ENCODE results near the gene COL6A1.

DNA sequence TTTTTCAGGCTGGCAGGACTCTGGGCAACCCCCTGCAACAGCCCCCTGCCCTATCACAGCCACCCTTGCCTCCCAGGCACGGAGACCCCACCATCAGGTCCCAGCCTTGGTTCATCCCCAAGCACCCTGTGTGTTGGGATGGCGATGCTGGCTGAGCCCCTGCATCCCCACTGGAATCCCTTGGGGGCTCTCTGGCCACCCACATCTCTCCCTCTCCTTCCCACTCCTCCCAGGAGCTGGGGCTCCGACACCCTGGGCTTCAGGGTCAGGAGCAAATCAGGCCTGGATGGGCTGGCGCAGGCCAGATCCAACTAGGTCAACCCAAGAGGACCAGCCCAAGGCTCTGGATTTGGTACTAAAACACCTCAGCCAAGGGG lies 25.9 kb downstream of the COL6A1 start:
- TF ChIP-seq CTCF (IDR thresholded peaks at IDR 0.05) (no peak), SMC3 (IDR thresholded peaks at IDR 0.05) (no peak)

All from A549 (cell line).